Ishikawa (cell line): ENCODE data around the gene KCNJ3.

Experiments
- CREB1 ChIP-seq: IDR thresholded peaks from 2 replicates; pipeline ENCODE4 v1.6.1; 2012; ENCODE audit warnings: low read depth
- EGR1 ChIP-seq: IDR thresholded peaks from 2 replicates; pipeline ENCODE4 v1.6.1; 2012
- FOXM1 ChIP-seq: IDR thresholded peaks from 2 replicates; pipeline ENCODE4 v1.6.1; 2012; ENCODE audit warnings: low read depth, borderline replicate concordance
- NFIC ChIP-seq: IDR thresholded peaks from 2 replicates; pipeline ENCODE4 v1.6.1; 2012
- TAF1 ChIP-seq: IDR thresholded peaks from 2 replicates; pipeline ENCODE4 v1.6.1; 2012; ENCODE audit warnings: low read depth, mild to moderate bottlenecking
- YY1 ChIP-seq: IDR thresholded peaks from 2 replicates; pipeline ENCODE4 v1.6.1; 2012; ENCODE audit warnings: low read depth
- ZBTB7A ChIP-seq: IDR thresholded peaks from 2 replicates; pipeline ENCODE4 v1.6.1; 2012; ENCODE audit warnings: low read depth
- TF ChIP-seq, protein P1 (sequence below): IDR thresholded peaks from 2 replicates; pipeline ENCODE4 v1.6.1; 2012
- TF ChIP-seq, protein P2 (sequence below): IDR thresholded peaks from 2 replicates; pipeline ENCODE4 v1.6.1; 2012; ENCODE audit warnings: low read depth, mild to moderate bottlenecking

DNA sequence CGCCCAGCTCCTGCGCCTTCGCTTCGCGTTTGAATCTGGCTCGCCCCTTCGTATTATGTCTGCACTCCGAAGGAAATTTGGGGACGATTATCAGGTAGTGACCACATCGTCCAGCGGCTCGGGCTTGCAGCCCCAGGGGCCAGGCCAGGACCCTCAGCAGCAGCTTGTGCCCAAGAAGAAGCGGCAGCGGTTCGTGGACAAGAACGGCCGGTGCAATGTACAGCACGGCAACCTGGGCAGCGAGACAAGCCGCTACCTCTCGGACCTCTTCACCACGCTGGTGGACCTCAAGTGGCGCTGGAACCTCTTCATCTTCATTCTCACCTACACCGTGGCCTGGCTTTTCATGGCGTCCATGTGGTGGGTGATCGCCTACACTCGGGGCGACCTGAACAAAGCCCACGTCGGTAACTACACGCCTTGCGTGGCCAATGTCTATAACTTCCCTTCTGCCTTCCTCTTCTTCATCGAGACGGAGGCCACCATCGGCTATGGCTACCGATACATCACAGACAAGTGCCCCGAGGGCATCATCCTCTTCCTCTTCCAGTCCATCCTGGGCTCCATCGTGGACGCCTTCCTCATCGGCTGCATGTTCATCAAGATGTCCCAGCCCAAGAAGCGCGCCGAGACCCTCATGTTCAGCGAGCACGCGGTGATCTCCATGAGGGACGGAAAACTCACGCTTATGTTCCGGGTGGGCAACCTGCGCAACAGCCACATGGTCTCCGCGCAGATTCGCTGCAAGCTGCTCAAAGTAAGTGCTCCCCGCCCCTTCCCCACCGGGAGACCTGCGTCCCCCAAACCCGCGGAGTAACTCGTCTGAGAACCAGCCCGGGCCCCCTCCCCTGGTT is 453 bp downstream of the KCNJ3 start:
- TF ChIP-seq NFIC (no peak), TAF1 (no peak), EGR1 (no peak), CREB1 (no peak), ZBTB7A (no peak), FOXM1 (no peak), YY1 (no peak)
- TF ChIP-seq, protein P1, sequence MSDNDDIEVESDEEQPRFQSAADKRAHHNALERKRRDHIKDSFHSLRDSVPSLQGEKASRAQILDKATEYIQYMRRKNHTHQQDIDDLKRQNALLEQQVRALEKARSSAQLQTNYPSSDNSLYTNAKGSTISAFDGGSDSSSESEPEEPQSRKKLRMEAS: no peak
- TF ChIP-seq, protein P2, sequence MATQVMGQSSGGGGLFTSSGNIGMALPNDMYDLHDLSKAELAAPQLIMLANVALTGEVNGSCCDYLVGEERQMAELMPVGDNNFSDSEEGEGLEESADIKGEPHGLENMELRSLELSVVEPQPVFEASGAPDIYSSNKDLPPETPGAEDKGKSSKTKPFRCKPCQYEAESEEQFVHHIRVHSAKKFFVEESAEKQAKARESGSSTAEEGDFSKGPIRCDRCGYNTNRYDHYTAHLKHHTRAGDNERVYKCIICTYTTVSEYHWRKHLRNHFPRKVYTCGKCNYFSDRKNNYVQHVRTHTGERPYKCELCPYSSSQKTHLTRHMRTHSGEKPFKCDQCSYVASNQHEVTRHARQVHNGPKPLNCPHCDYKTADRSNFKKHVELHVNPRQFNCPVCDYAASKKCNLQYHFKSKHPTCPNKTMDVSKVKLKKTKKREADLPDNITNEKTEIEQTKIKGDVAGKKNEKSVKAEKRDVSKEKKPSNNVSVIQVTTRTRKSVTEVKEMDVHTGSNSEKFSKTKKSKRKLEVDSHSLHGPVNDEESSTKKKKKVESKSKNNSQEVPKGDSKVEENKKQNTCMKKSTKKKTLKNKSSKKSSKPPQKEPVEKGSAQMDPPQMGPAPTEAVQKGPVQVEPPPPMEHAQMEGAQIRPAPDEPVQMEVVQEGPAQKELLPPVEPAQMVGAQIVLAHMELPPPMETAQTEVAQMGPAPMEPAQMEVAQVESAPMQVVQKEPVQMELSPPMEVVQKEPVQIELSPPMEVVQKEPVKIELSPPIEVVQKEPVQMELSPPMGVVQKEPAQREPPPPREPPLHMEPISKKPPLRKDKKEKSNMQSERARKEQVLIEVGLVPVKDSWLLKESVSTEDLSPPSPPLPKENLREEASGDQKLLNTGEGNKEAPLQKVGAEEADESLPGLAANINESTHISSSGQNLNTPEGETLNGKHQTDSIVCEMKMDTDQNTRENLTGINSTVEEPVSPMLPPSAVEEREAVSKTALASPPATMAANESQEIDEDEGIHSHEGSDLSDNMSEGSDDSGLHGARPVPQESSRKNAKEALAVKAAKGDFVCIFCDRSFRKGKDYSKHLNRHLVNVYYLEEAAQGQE: no peak
